CD4-positive, alpha-beta T cell (primary cell): ENCODE results near the gene NR2F2. TPM values are rescaled to one million over a fixed set of nuclear protein-coding genes. Genes with fewer than 3 reads are reported as not detected.

ENCODE experiments used
- ATAC-seq: fragments of 200-7000 bp; cut with Tn5 transposase; one replicate; pipeline ENCODE4 v1.10.0; 2022; ENCODE audit warnings: mild to moderate bottlenecking; ENCODE audit not compliant: poor library complexity
- CTCF ChIA-PET: fragments of 350-600 bp; sonication (Branson Sonifier 250); formaldehyde crosslinking; loops from one replicate; lab custom pipeline; 2021; ENCODE audit warnings: antibody characterized with exemption, inconsistent platforms; lab: Charles Lee
- POLR2A ChIA-PET: fragments of 350-600 bp; sonication (Branson Sonifier 250); formaldehyde crosslinking; loops from one replicate; lab custom pipeline; 2021; ENCODE audit warnings: antibody characterized with exemption, inconsistent platforms; lab: Charles Lee
- DNase-seq, 14 experiments: peaks; one replicate each; pipeline ENCODE4 v3.0.0-alpha.2; 2013 to 2020; ENCODE audit warnings: mixed read lengths in 2 of 14
- H3K27ac ChIP-seq, 2 donors: one replicate each; pipeline versions ENCODE4 v1.5.1 to v1.7.0; 2013; ENCODE audit warnings: low read length in 2 of 2, low read depth in 1 of 2, mild to moderate bottlenecking in 1 of 2
- H3K27me3 ChIP-seq, 2 experiments: 1 replicate in 1 of 2; 2 replicates in 1 of 2; pipeline versions ENCODE4 v1.6.1 to v1.7.0; 2013; ENCODE audit warnings: low read length in 2 of 2, control low read depth in 1 of 2, mild to moderate bottlenecking in 1 of 2, moderate library complexity in 1 of 2; ENCODE audit not compliant: insufficient read depth in 2 of 2, control insufficient read depth in 1 of 2
- H3K36me3 ChIP-seq: one replicate; pipeline ENCODE4 v1.6.1; 2013; ENCODE audit warnings: low read length, control low read depth; ENCODE audit not compliant: insufficient read depth
- H3K4me1 ChIP-seq: one replicate; pipeline ENCODE4 v1.6.1; 2013; ENCODE audit warnings: low read length, control low read depth; ENCODE audit not compliant: insufficient read depth
- H3K4me3 ChIP-seq: one replicate; pipeline ENCODE4 v1.5.1; 2013; ENCODE audit warnings: mild to moderate bottlenecking, low read length, moderate library complexity
- H3K9me3 ChIP-seq, 2 experiments: 1 replicate in 1 of 2; 2 replicates in 1 of 2; pipeline versions ENCODE4 v1.6.1 to v1.7.0; 2013; ENCODE audit warnings: low read length in 2 of 2, mild to moderate bottlenecking in 2 of 2, control low read depth in 1 of 2, moderate library complexity in 1 of 2; ENCODE audit not compliant: control insufficient read depth in 1 of 2, insufficient read depth in 1 of 2
- H3K27ac Mint-ChIP-seq: one replicate; pipeline ENCODE4 v1.8.0; 2020; ENCODE audit warnings: mixed read lengths
- H3K27me3 Mint-ChIP-seq: one replicate; pipeline ENCODE4 v1.8.0; 2021; ENCODE audit warnings: mixed read lengths
- H3K36me3 Mint-ChIP-seq: one replicate; pipeline ENCODE4 v1.8.0; 2021; ENCODE audit warnings: low read depth, mixed read lengths
- H3K4me1 Mint-ChIP-seq: one replicate; pipeline ENCODE4 v1.8.0; 2021; ENCODE audit warnings: low read depth, mixed read lengths
- H3K4me3 Mint-ChIP-seq: one replicate; pipeline ENCODE4 v1.8.0; 2020; ENCODE audit warnings: mild to moderate bottlenecking, mixed read lengths
- H3K9me3 Mint-ChIP-seq: one replicate; pipeline ENCODE4 v1.8.0; 2020; ENCODE audit warnings: mixed read lengths
- CTCF ChIP-seq: fragments of 200-600 bp; IDR thresholded peaks from one replicate; pipeline ENCODE4 v1.8.0; 2022; ENCODE audit warnings: antibody characterized with exemption, mild to moderate bottlenecking
- intact Hi-C, 2 experiments: fragments of 100-400 bp; cut with DNase I in 1 of 2; cut with micrococcal nuclease in 1 of 2; formaldehyde crosslinking; loops; one replicate each; pipeline versions ENCODE4 v1.15.1 to v1.9.0; 2023 to 2025; cut with DNase I, micrococcal nuclease
- total RNA-seq, 174 experiments: library from RNA in 2 of 174; stranded (reverse) in 2 of 174; gene quantifications; one replicate each; pipeline ENCODE4 v1.2.3 and lab custom pipeline; 2021 to 2026

NR2F2 gene
- total RNA-seq, 2 experiments from 2014 or later = not detected

GRCh38 chr15:96294766-96295165 lies 35.7 kb upstream of the NR2F2 start:
- Histone ChIP-seq H3K4me3 (no peak overlapping the region), H3K4me1 (no peaks in the 10 kb centered on the region), H3K27ac (no peak overlapping the region), H3K36me3 (no peaks in the 10 kb centered on the region), H3K27me3 (no peaks in the 10 kb centered on the region), H3K9me3 (peaks cover under 1 to 10% of the 10 kb centered on the region in 2 experiments)
- Mint-ChIP-seq H3K27ac (no peak overlapping the region), H3K9me3 (peaks cover 4% of the 10 kb centered on the region), H3K4me1 (no peaks in the 10 kb centered on the region), H3K27me3 (peaks cover 18% of the 10 kb centered on the region), H3K4me3 (no peak overlapping the region), H3K36me3 (no peaks in the 10 kb centered on the region)
- intact Hi-C loops = no loop called here
- DNase-seq (no peak), ATAC-seq (no peak)
- POLR2A ChIA-PET = no interaction called here
- TF ChIP-seq CTCF = no peak
- CTCF ChIA-PET = no interaction called here

- ATAC-seq (no peak), DNase-seq (no peak)
- H3K9me3 Mint-ChIP-seq = peaks cover 4% of the 10 kb centered on the region
- no peak overlapping the region for H3K27ac Mint-ChIP-seq
- no peak for TF ChIP-seq CTCF
- H3K4me1 Mint-ChIP-seq = no peaks in the 10 kb centered on the region
- H3K36me3 ChIP-seq = no peaks in the 10 kb centered on the region
- POLR2A ChIA-PET = no interaction called here
- peaks cover 13% of the 10 kb centered on the region for H3K27me3 Mint-ChIP-seq
- intact Hi-C loops = no loop called here
- H3K27ac ChIP-seq = no peak overlapping the region
- no peaks in the 10 kb centered on the region for H3K27me3 ChIP-seq
- no peaks in the 10 kb centered on the region for H3K4me1 ChIP-seq
- peaks cover 4 to 10% of the 10 kb centered on the region in 2 experiments for H3K9me3 ChIP-seq
- H3K4me3 Mint-ChIP-seq = no peak overlapping the region
- H3K36me3 Mint-ChIP-seq = no peaks in the 10 kb centered on the region
- CTCF ChIA-PET = no interaction called here
- no peak overlapping the region for H3K4me3 ChIP-seq
These were observed 34.2 kb upstream of the NR2F2 start for GRCh38 chr15:96296264-96296663.

GRCh38 chr15:96297783-96298182 lies 32.7 kb upstream of the NR2F2 start:
- no peaks in the 10 kb centered on the region for H3K4me1 ChIP-seq
- H3K9me3 ChIP-seq = peaks cover 4 to 10% of the 10 kb centered on the region in 2 experiments
- POLR2A ChIA-PET = no interaction called here
- H3K27ac ChIP-seq = no peak overlapping the region
- no peak for ATAC-seq
- Mint-ChIP-seq H3K9me3 (peaks cover 4% of the 10 kb centered on the region), H3K36me3 (no peaks in the 10 kb centered on the region), H3K4me3 (no peak overlapping the region), H3K27me3 (peaks cover 12% of the 10 kb centered on the region), H3K27ac (no peak overlapping the region), H3K4me1 (no peaks in the 10 kb centered on the region)
- H3K36me3 ChIP-seq = no peaks in the 10 kb centered on the region
- no peaks in the 10 kb centered on the region for H3K27me3 ChIP-seq
- CTCF ChIA-PET = no interaction called here
- H3K4me3 ChIP-seq = no peak overlapping the region
- intact Hi-C loops = no loop called here
- no peak for TF ChIP-seq CTCF
- no peak for DNase-seq
